Measurements from ENCODE around the gene BUD31. TPM values are rescaled to one million over a fixed set of nuclear protein-coding genes. Genes with fewer than 3 reads are reported as not detected.
"Not testable (repeated sequence)": the region's sequence is repeated elsewhere in the genome, so short reads cannot be mapped to it uniquely, and the experiment has no call there.

BUD31 gene
- total and polyA plus RNA-seq, 9 of the 15 experiments (the other 6 are each of a cell fraction or from before 2014, with no cell fraction given) = 105 to 342 (median 247) TPM

GRCh38 chr7:99379693-99380031 lies 29.1 kb upstream of the BUD31 start:
- WGBS (ENCODE audit: insufficient coverage, low coverage, missing lambda C conversion rate) = 54% methylated on average over 7 of the region's 7 CpGs
- in situ Hi-C loops (cut with MboI); H3K9me3 ChIP-seq (replicated peaks; ENCODE audit: control insufficient read depth, insufficient read depth, low read depth, low read length); BruUV-seq (replicated peaks); H2AFZ ChIP-seq (ENCODE audit: low read depth, low read length); H3K9me1 ChIP-seq (ENCODE audit: control insufficient read depth, insufficient read depth, low read length); FAIRE-seq; ATAC-seq; CTCF ChIA-PET (ENCODE audit: low intra/inter-chr PET ratio); DNase-seq (ENCODE audit: extremely low read depth in 1 of 4, low spot score in 3 of 4); intact Hi-C loops (cut with micrococcal nuclease); H3K27me3 ChIP-seq (ENCODE audit: control insufficient read depth in 2 of 2, insufficient read depth in 2 of 2, low read length in 2 of 2): not testable (repeated sequence)
- H3K9ac ChIP-seq (ENCODE audit: insufficient read depth in 1 of 2, low read depth in 2 of 2, low read length in 2 of 2) = peak overlapping the region; percentile 64 to 82
- H3K79me2 ChIP-seq (ENCODE audit: control insufficient read depth, insufficient read depth, low read length) = peaks cover 86% of the 10 kb centered on the region
- peak overlapping the region; percentile 10 for H3K4me3 ChIP-seq
- TF ChIP-seq HMGN3 (IDR thresholded peaks at IDR 0.05; ENCODE audit: borderline replicate concordance, extremely low read depth, insufficient read length, low read depth, low read length) (peak; percentile 20), HMGXB4 (CRISPR knock-in tag; IDR thresholded peaks at IDR 0.05) (0 out of 2 replicates have a peak, but pooled peaks have one; percentile 39), RBBP5 (IDR thresholded peaks at IDR 0.05; ENCODE audit: borderline replicate concordance, insufficient read depth, low read length, poor library complexity, severe bottlenecking) (peak; percentile 32), MED1 (CRISPR knock-in tag; IDR thresholded peaks at IDR 0.05; ENCODE audit: borderline replicate concordance) (0 out of 2 replicates have a peak, but pooled peaks have one; percentile 38)
- H3K27ac ChIP-seq (ENCODE audit: extremely low read depth, low read depth, low read length) = peak overlapping the region; percentile 73
- peaks cover 23% of the 10 kb centered on the region; the same call in 1 of the 2 replicates for H4K20me1 ChIP-seq (replicated peaks; ENCODE audit: control insufficient read depth, insufficient read depth, low read length)
- H3K36me3 ChIP-seq (ENCODE audit: control insufficient read depth, insufficient read depth, low read length) = peaks cover 67% of the 10 kb centered on the region
- H3K4me2 ChIP-seq (ENCODE audit: insufficient read depth, low read length) = peak overlapping the region; percentile 88
- POLR2A ChIA-PET = interaction anchor here (0.6 to 1.4 kb wide), 4 partner anchors 8 to 25 kb away, joined by 3 to 4 read pairs (median 4); no protein-coding TSS in a partner anchor
- peaks cover 27 to 58% of the 10 kb centered on the region in 2 experiments for H3K4me1 ChIP-seq (replicated peaks in 1 of 2; ENCODE audit: control insufficient read depth in 2 of 2, insufficient read depth in 2 of 2, low read length in 2 of 2)
